ENCODE measurements around the gene AMER3.

GRCh38 chr2:130720036-130720435 lies 35.3 kb upstream of the AMER3 start:
- no peak for TF ChIP-seq CTCF (conservative IDR thresholded peaks at IDR 0.05; ENCODE audit: low read length)
- TF ChIP-seq EZH2phosphoT487 (IDR thresholded peaks at IDR 0.05; ENCODE audit: borderline replicate concordance), result no peak

Data from Loucy (cell line).